ENCODE results near the gene TSC2. TPM values are rescaled to one million over a fixed set of nuclear protein-coding genes. Genes with fewer than 3 reads are reported as not detected.

The TSC2 gene
- total and polyA plus RNA-seq, 2 of the 13 experiments (the other 11 are each of a cell fraction or from before 2014, with no cell fraction given): 19.6 to 40.4 TPM

DNA sequence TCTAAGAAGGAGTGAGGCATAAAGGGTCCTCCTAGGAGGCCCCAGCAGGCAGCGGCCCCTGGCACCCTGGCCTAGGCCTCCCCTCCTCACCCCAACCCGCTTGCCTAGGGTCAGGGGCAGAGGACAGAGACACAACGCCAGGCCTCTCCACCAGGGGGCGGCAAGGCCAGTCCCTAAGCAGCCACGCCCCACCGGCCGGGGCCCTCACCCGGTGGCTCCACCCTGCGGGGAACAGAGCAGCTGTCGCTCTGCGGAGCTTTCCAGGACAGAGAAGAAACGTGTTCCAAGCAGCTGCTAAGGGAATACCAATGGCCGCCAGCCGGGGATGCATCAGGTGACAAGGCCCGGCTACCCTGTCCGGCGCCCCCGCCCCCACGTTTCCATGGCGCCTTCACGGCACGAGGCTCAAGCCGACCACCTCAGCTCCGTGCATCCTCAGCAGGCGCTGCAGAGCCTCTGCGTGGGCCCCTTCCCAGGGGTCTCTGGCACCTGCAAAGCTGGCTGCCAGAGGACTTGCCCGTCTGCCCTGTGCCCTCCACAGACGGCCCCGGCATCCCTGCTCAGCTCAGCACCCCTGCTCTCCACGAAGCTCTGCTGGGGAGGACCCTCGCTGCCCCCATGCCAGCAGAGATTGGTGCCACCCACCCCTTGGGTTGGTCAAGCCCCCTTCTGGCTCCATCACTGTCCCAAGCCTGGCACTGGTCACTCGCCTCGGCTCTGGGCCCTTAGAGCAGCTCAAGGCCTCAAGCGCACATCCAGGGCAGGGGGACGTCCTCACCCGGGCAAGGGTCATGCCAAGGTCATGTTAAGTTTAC lies 43.8 kb upstream of the TSC2 start (continued):
- TF ChIP-seq TSC22D2 (CRISPR knock-in tag; IDR thresholded peaks at IDR 0.05; ENCODE audit: borderline replicate concordance) (no peak), NR2C2 (CRISPR knock-in tag; IDR thresholded peaks at IDR 0.05; ENCODE audit: borderline replicate concordance) (peak; percentile 37; the same call in 1 of the 2 replicates), ONECUT2 (CRISPR knock-in tag; IDR thresholded peaks at IDR 0.05) (peak; percentile 23; the same call in 1 of the 2 replicates), KLF9 (CRISPR knock-in tag; IDR thresholded peaks at IDR 0.05; ENCODE audit: low read depth) (peak; percentile 92; the same call in 1 of the 2 replicates), ZNF788 (CRISPR knock-in tag; IDR thresholded peaks at IDR 0.05; ENCODE audit: borderline replicate concordance) (peak; percentile 82), ZNF460 (CRISPR knock-in tag; IDR thresholded peaks at IDR 0.05; ENCODE audit: borderline replicate concordance) (no peak), ZNF546 (CRISPR knock-in tag; conservative IDR thresholded peaks at IDR 0.05) (no peak), SIX1 (CRISPR knock-in tag; IDR thresholded peaks at IDR 0.05; ENCODE audit: borderline replicate concordance) (no peak), DNMT1 (CRISPR knock-in tag; IDR thresholded peaks at IDR 0.05) (no peak), NFKBIZ (CRISPR knock-in tag; IDR thresholded peaks at IDR 0.05) (no peak), ZNF224 (CRISPR knock-in tag; IDR thresholded peaks at IDR 0.05) (no peak), SATB2 (CRISPR knock-in tag; IDR thresholded peaks at IDR 0.05) (no peak), ZNF547 (CRISPR knock-in tag; IDR thresholded peaks at IDR 0.05) (peak; percentile 65; the same call in 1 of the 2 replicates), KDM1A (CRISPR knock-in tag; IDR thresholded peaks at IDR 0.05) (no peak)
- TF ChIP-seq, protein P1, sequence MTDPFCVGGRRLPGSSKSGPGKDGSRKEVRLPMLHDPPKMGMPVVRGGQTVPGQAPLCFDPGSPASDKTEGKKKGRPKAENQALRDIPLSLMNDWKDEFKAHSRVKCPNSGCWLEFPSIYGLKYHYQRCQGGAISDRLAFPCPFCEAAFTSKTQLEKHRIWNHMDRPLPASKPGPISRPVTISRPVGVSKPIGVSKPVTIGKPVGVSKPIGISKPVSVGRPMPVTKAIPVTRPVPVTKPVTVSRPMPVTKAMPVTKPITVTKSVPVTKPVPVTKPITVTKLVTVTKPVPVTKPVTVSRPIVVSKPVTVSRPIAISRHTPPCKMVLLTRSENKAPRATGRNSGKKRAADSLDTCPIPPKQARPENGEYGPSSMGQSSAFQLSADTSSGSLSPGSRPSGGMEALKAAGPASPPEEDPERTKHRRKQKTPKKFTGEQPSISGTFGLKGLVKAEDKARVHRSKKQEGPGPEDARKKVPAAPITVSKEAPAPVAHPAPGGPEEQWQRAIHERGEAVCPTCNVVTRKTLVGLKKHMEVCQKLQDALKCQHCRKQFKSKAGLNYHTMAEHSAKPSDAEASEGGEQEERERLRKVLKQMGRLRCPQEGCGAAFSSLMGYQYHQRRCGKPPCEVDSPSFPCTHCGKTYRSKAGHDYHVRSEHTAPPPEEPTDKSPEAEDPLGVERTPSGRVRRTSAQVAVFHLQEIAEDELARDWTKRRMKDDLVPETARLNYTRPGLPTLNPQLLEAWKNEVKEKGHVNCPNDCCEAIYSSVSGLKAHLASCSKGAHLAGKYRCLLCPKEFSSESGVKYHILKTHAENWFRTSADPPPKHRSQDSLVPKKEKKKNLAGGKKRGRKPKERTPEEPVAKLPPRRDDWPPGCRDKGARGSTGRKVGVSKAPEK (CRISPR knock-in tag; IDR thresholded peaks at IDR 0.05; ENCODE audit: borderline replicate concordance): no peak
- TF ChIP-seq, protein P2, sequence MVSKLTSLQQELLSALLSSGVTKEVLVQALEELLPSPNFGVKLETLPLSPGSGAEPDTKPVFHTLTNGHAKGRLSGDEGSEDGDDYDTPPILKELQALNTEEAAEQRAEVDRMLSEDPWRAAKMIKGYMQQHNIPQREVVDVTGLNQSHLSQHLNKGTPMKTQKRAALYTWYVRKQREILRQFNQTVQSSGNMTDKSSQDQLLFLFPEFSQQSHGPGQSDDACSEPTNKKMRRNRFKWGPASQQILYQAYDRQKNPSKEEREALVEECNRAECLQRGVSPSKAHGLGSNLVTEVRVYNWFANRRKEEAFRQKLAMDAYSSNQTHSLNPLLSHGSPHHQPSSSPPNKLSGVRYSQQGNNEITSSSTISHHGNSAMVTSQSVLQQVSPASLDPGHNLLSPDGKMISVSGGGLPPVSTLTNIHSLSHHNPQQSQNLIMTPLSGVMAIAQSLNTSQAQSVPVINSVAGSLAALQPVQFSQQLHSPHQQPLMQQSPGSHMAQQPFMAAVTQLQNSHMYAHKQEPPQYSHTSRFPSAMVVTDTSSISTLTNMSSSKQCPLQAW (CRISPR knock-in tag; IDR thresholded peaks at IDR 0.05): 0 out of 2 replicates have a peak, but pooled peaks have one; percentile 27
- TF ChIP-seq, protein P3, sequence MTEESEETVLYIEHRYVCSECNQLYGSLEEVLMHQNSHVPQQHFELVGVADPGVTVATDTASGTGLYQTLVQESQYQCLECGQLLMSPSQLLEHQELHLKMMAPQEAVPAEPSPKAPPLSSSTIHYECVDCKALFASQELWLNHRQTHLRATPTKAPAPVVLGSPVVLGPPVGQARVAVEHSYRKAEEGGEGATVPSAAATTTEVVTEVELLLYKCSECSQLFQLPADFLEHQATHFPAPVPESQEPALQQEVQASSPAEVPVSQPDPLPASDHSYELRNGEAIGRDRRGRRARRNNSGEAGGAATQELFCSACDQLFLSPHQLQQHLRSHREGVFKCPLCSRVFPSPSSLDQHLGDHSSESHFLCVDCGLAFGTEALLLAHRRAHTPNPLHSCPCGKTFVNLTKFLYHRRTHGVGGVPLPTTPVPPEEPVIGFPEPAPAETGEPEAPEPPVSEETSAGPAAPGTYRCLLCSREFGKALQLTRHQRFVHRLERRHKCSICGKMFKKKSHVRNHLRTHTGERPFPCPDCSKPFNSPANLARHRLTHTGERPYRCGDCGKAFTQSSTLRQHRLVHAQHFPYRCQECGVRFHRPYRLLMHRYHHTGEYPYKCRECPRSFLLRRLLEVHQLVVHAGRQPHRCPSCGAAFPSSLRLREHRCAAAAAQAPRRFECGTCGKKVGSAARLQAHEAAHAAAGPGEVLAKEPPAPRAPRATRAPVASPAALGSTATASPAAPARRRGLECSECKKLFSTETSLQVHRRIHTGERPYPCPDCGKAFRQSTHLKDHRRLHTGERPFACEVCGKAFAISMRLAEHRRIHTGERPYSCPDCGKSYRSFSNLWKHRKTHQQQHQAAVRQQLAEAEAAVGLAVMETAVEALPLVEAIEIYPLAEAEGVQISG (CRISPR knock-in tag; IDR thresholded peaks at IDR 0.05): peak; percentile 88
